H9 (cell line): ENCODE results near the gene DDIT4. TPM values are rescaled to one million over a fixed set of nuclear protein-coding genes. Genes with fewer than 3 reads are reported as not detected.

Experiments used
- DNase-seq: peaks from one replicate; pipeline ENCODE4 v3.0.0-alpha.2; 2017
- H2AFZ ChIP-seq: one replicate; pipeline ENCODE4 v1.6.1; 2013; ENCODE audit warnings: mild to moderate bottlenecking, low read length, control low read depth, moderate library complexity
- H2AK5ac ChIP-seq: 2 replicates; pipeline ENCODE4 v1.6.1; 2013; ENCODE audit warnings: low read length, control low read depth, mixed read lengths; ENCODE audit not compliant: insufficient read length
- H2BK120ac ChIP-seq: one replicate; pipeline ENCODE4 v1.6.1; 2013; ENCODE audit warnings: low read depth, mild to moderate bottlenecking, low read length, control low read depth, inconsistent platforms; ENCODE audit not compliant: poor library complexity, severe bottlenecking
- H2BK12ac ChIP-seq: 2 replicates; pipeline ENCODE4 v1.6.1; 2013; ENCODE audit warnings: low read length, control low read depth, mixed read lengths, low read depth; ENCODE audit not compliant: insufficient read length
- H2BK15ac ChIP-seq: 2 replicates; pipeline ENCODE4 v1.6.1; 2013; ENCODE audit warnings: low read depth, low read length, control low read depth
- H2BK20ac ChIP-seq: one replicate; pipeline ENCODE4 v1.6.1; 2013; ENCODE audit warnings: low read depth, mild to moderate bottlenecking, low read length, control low read depth, inconsistent platforms; ENCODE audit not compliant: poor library complexity, severe bottlenecking
- H2BK5ac ChIP-seq: 2 replicates; pipeline ENCODE4 v1.6.1; 2013; ENCODE audit warnings: low read length, control low read depth, mixed read lengths; ENCODE audit not compliant: insufficient read length
- H3K14ac ChIP-seq: 2 replicates; pipeline ENCODE4 v1.6.1; 2013; ENCODE audit warnings: low read length, control low read depth; ENCODE audit not compliant: insufficient read depth
- H3K18ac ChIP-seq: 2 replicates; pipeline ENCODE4 v1.6.1; 2013; ENCODE audit warnings: low read depth, mild to moderate bottlenecking, mixed read lengths, low read length, control low read depth; ENCODE audit not compliant: insufficient read length
- H3K23ac ChIP-seq: 2 replicates; pipeline ENCODE4 v1.6.1; 2013; ENCODE audit warnings: low read length, control low read depth, mixed read lengths, low read depth; ENCODE audit not compliant: insufficient read length
- H3K23me2 ChIP-seq: 2 replicates; pipeline ENCODE4 v1.6.1; 2013; ENCODE audit warnings: low read depth, mild to moderate bottlenecking, mixed read lengths, low read length, control low read depth; ENCODE audit not compliant: insufficient read length, poor library complexity, severe bottlenecking
- H3K27ac ChIP-seq: 2 replicates; pipeline ENCODE4 v1.5.1; 2013; ENCODE audit warnings: low read length, control low read depth, mixed read lengths, low read depth; ENCODE audit not compliant: insufficient read length
- H3K27me3 ChIP-seq: 2 replicates; pipeline ENCODE4 v1.6.1; 2013; ENCODE audit warnings: low read length, control low read depth, inconsistent platforms; ENCODE audit not compliant: insufficient read depth
- H3K4ac ChIP-seq: 2 replicates; pipeline ENCODE4 v1.6.1; 2013; ENCODE audit warnings: low read depth, mild to moderate bottlenecking, control low read depth, inconsistent platforms, low read length, moderate library complexity
- H3K4me1 ChIP-seq: 2 replicates; pipeline ENCODE4 v1.6.1; 2013; ENCODE audit warnings: low read length, control low read depth, inconsistent platforms; ENCODE audit not compliant: insufficient read depth
- H3K4me2 ChIP-seq: 2 replicates; pipeline ENCODE4 v1.6.1; 2013; ENCODE audit warnings: low read length, control low read depth, mixed read lengths; ENCODE audit not compliant: insufficient read length, insufficient read depth
- H3K56ac ChIP-seq: 2 replicates; pipeline ENCODE4 v1.6.1; 2013; ENCODE audit warnings: low read depth, mild to moderate bottlenecking, mixed read lengths, low read length, control low read depth; ENCODE audit not compliant: insufficient read length
- H3K79me1 ChIP-seq: 2 replicates; pipeline ENCODE4 v1.6.1; 2013; ENCODE audit warnings: low read depth, mild to moderate bottlenecking, moderate library complexity, low read length, control low read depth, inconsistent platforms; ENCODE audit not compliant: insufficient read depth, poor library complexity, severe bottlenecking
- H3K79me2 ChIP-seq: 2 replicates; pipeline ENCODE4 v1.6.1; 2013; ENCODE audit warnings: low read length, control low read depth, inconsistent platforms; ENCODE audit not compliant: insufficient read depth
- H3K9ac ChIP-seq: 2 replicates; pipeline ENCODE4 v1.6.1; 2013; ENCODE audit warnings: low read length, control low read depth, mixed read lengths; ENCODE audit not compliant: insufficient read length; ENCODE audit errors: extremely low read depth
- H3K9me3 ChIP-seq: one replicate; pipeline ENCODE4 v1.6.1; 2013; ENCODE audit warnings: low read depth, low read length, inconsistent platforms; ENCODE audit not compliant: control insufficient read depth
- H3T11ph ChIP-seq: one replicate; pipeline ENCODE4 v1.6.1; 2013; ENCODE audit warnings: mild to moderate bottlenecking, low read length, control low read depth, inconsistent platforms
- H4K20me1 ChIP-seq: one replicate; pipeline ENCODE4 v1.6.1; 2013; ENCODE audit not compliant: control insufficient read depth, insufficient read length, insufficient read depth
- H4K5ac ChIP-seq: 2 replicates; pipeline ENCODE4 v1.6.1; 2013; ENCODE audit warnings: low read depth, mild to moderate bottlenecking, mixed read lengths, low read length, control low read depth; ENCODE audit not compliant: insufficient read length
- H4K8ac ChIP-seq: replicated peaks from 2 replicates; pipeline ENCODE4 v1.6.1; 2013; ENCODE audit warnings: low read length, control low read depth, mixed read lengths, low read depth; ENCODE audit not compliant: insufficient read length
- H4K91ac ChIP-seq: 2 replicates; pipeline ENCODE4 v1.6.1; 2013; ENCODE audit warnings: low read depth, mild to moderate bottlenecking, moderate library complexity, mixed read lengths, low read length, control low read depth; ENCODE audit not compliant: insufficient read length
- H3K27ac Mint-ChIP-seq, 3 experiments: 2 replicates in 2 of 3; 3 replicates in 1 of 3; pipeline ENCODE4 v1.8.0; 2020 to 2021; ENCODE audit warnings: mixed read lengths in 3 of 3, mild to moderate bottlenecking in 1 of 3, moderate library complexity in 1 of 3
- H3K27me3 Mint-ChIP-seq: 2 replicates; pipeline ENCODE4 v1.8.0; 2021; ENCODE audit warnings: low read depth, mild to moderate bottlenecking, moderate library complexity, mixed read lengths
- H3K36me3 Mint-ChIP-seq, 3 experiments: 2 replicates in 2 of 3; 3 replicates in 1 of 3; pipeline ENCODE4 v1.8.0; 2020 to 2021; ENCODE audit warnings: low read depth in 3 of 3, mixed read lengths in 3 of 3; ENCODE audit not compliant: insufficient read depth in 1 of 3
- H3K4me1 Mint-ChIP-seq, 2 experiments: 2 replicates each; pipeline ENCODE4 v1.8.0; 2020; ENCODE audit warnings: mixed read lengths in 2 of 2
- H3K4me3 Mint-ChIP-seq, 2 experiments: 2 replicates in 1 of 2; 3 replicates in 1 of 2; pipeline ENCODE4 v1.8.0; 2020 to 2021; ENCODE audit warnings: mild to moderate bottlenecking in 2 of 2, mixed read lengths in 2 of 2, moderate library complexity in 1 of 2
- H3K9me3 Mint-ChIP-seq, 2 experiments: 2 replicates in 1 of 2; 3 replicates in 1 of 2; pipeline ENCODE4 v1.8.0; 2020; ENCODE audit warnings: mild to moderate bottlenecking in 2 of 2, mixed read lengths in 2 of 2, moderate library complexity in 1 of 2
- WGBS: extraction: QIAGEN DNeasy Blood & Tissue Kit; methylation state at CpG from one replicate; pipeline ENCODE4 v1.1.7; 2013; ENCODE audit warnings: missing lambda C conversion rate, low lambda C conversion rate, mixed read lengths; ENCODE audit not compliant: insufficient read length; ENCODE audit errors: extremely low coverage; 5-methylcytosine and 5-hydroxymethylcytosine counted together
- total RNA-seq: library from RNA; stranded (reverse); gene quantifications from 2 replicates; pipeline ENCODE4 v1.2.1, GENCODE V29; 2021
- TF ChIP-seq, protein P1 (sequence below): fragments of 200-600 bp; sonication (generic); conservative IDR thresholded peaks from 3 replicates; pipeline ENCODE4 v1.8.0; 2021; ENCODE audit warnings: antibody characterized with exemption, mild to moderate bottlenecking

Gene DDIT4
- total RNA-seq, 1 experiment from 2014 or later: 84.0 TPM

DNA sequence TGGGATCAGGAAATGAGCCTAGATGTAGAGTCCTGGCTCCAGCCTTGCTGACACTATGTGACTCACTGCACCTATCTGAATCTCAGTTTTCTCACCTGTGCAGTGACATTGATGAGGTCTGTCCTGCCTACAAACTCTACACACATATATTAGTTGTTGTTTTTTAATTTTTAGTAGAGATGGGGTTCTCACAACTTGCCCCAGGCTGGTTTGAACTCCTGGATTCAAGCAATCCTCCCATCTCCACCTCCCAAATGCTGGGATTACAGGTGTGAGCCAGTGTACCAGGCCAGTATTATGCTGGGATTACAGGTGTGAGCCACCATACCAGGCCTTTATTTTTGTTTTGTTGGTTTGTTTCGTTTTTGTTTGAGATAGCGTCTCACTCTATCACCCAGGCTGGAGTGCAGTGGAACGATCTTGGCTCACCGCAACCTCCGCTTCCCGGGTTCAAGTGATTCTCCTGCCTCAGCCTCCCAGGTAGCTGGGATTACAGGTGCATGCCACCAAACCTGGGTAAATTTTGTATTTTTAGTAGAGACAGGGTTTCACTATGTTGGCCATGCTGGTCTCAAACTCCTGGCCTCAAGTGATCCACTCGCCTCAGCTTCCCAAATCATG, 11.8 kb upstream of the DDIT4 start:
- H4K8ac ChIP-seq: no peak overlapping the region
- no peak overlapping the region for H2BK120ac ChIP-seq
- H4K5ac ChIP-seq: no peak overlapping the region
- Mint-ChIP-seq H3K4me3 (peak overlapping the region; percentile 65 to 81; a peak in 4 of 5 replicates), H3K36me3 (no peaks in the 10 kb centered on the region), H3K4me1 (peaks cover 52 to 64% of the 10 kb centered on the region in 2 experiments), H3K27me3 (no peaks in the 10 kb centered on the region; the same call in 1 of the 2 replicates), H3K27ac (peak overlapping the region; percentile 97 to 99 (median 99); a peak in 5 of 7 replicates), H3K9me3 (no peaks in the 10 kb centered on the region; a peak in 1 of 5 replicates)
- no peak overlapping the region for H3T11ph ChIP-seq
- H3K79me2 ChIP-seq: no peaks in the 10 kb centered on the region
- TF ChIP-seq, protein P1, sequence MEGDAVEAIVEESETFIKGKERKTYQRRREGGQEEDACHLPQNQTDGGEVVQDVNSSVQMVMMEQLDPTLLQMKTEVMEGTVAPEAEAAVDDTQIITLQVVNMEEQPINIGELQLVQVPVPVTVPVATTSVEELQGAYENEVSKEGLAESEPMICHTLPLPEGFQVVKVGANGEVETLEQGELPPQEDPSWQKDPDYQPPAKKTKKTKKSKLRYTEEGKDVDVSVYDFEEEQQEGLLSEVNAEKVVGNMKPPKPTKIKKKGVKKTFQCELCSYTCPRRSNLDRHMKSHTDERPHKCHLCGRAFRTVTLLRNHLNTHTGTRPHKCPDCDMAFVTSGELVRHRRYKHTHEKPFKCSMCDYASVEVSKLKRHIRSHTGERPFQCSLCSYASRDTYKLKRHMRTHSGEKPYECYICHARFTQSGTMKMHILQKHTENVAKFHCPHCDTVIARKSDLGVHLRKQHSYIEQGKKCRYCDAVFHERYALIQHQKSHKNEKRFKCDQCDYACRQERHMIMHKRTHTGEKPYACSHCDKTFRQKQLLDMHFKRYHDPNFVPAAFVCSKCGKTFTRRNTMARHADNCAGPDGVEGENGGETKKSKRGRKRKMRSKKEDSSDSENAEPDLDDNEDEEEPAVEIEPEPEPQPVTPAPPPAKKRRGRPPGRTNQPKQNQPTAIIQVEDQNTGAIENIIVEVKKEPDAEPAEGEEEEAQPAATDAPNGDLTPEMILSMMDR: no peak
- H3K23me2 ChIP-seq: peaks cover 4% of the 10 kb centered on the region
- H2BK12ac ChIP-seq: no peak overlapping the region
- H2BK20ac ChIP-seq: no peak overlapping the region
- H3K4me1 ChIP-seq: peaks cover 21% of the 10 kb centered on the region
- no peaks in the 10 kb centered on the region for H4K20me1 ChIP-seq
- H3K79me1 ChIP-seq: no peaks in the 10 kb centered on the region
- H3K27me3 ChIP-seq: no peaks in the 10 kb centered on the region
- no peaks in the 10 kb centered on the region for H3K9me3 ChIP-seq
- no peak overlapping the region for H3K4ac ChIP-seq
- no peak overlapping the region; the same call in 1 of the 2 replicates for H3K14ac ChIP-seq
- no CpG with 5 or more reads among the region's 7 CpGs for WGBS
- no peak overlapping the region for H3K18ac ChIP-seq
- no peak overlapping the region for H3K27ac ChIP-seq
- no peak overlapping the region for H3K56ac ChIP-seq
- no peak overlapping the region for H2AFZ ChIP-seq
- H2BK5ac ChIP-seq: no peak overlapping the region
- no peak for DNase-seq
- H2AK5ac ChIP-seq: no peak overlapping the region
- peak overlapping the region; percentile 40 for H3K4me2 ChIP-seq
- H2BK15ac ChIP-seq: no peak overlapping the region
- no peak overlapping the region for H3K9ac ChIP-seq
- H4K91ac ChIP-seq: no peak overlapping the region
- H3K23ac ChIP-seq: no peak overlapping the region
